ENCODE measurements around the gene RC3H2.
"Not testable (repeated sequence)": the region's sequence is repeated elsewhere in the genome, so short reads cannot be mapped to it uniquely, and the experiment has no call there.

The RC3H2 gene

DNA sequence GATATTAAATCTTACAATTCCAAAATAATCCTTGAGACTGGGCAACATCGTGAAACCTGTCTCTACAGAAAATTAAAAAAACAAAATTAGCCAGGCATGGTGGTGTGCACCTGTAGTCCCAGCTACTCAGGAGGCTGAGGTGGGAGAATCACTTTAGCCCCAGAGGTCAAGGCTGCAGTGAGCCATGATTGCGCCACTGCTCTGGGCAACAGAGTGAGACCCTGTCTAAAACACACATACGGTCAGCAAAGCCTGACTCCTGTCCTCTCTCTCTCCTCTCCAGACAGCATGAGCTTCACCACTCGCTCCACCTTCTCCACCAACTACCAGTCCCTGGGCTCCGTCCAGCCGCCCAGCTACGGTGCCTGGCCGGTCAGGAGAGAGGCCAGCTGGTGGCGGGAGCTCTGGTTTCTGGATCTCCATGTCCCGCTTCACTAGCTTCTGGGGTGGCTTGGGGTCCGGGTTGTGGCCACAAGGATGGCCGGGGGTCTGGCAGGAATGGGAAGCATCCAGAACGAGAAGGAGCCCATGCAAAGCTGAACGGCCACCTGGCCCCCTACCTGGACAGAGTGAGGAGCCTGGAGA is 67.8 kb downstream of the RC3H2 start:
- DNase-seq: no peak

- peak; percentile 40 to 47 for DNase-seq
Measured at GRCh38 chr9:122835313-122835731, 69.8 kb downstream of the RC3H2 start.

- DNase-seq: no peak
Measured at GRCh38 chr9:122832194-122832593, 73.0 kb downstream of the RC3H2 start.

DNA sequence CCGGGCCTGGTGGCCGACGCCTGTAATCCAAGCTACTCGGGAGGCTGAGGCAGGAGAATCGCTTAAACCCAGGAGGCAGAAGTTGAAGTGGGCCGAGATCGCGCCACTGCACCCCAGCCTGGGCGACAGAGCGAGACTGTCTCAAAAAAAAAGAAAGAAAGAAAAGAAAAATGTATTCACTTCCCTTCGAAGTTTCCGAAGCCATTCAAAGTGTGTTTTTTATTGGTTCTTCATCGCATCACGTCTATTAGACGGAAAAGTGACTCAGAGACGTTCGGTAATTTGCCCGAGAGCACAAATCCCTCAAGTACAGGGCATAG is 76.2 kb downstream of the RC3H2 start:
- not testable (repeated sequence) for DNase-seq

DNA sequence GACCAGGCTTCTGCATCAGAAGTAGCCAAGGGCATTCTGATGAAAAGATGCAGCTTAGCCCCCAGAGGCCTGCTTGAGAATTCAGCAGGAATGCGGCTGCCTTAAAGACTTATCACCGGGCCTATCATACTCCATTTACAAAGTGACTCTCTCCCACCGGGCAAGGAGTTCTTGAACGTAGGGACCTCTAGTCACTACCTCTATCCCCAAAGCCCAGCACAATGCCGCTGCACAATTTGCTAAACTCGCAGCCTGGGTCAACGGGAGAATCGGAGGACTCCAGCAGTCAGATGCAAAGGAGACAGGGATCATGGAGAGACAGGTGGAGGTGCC is 77.4 kb downstream of the RC3H2 start:
- DNase-seq: no peak

DNA sequence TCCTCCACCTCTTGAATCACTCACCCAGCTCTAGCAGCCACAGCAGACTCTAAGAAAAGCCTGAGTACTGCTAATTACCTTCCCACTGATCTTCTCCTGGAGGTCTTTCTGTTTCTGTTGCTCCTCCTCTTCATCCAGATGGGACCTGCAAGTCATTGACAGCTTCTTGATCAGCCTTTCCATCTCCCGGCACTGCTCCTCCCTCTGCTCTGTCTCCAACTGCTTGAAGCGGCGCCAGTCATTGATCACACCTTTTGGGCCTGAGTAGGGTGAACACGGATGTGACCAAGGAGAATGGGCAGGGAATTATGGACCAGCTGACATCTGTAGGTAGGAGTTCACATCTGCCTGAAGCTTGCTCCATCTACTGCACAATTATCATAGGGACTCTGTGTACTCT is 82.2 kb downstream of the RC3H2 start:
- peak in 1 of 2 experiments; percentile 7 for DNase-seq

GRCh38 chr9:122822056-122822455 is 83.1 kb downstream of the RC3H2 start:
- no peak for DNase-seq

- peak in 1 of 2 experiments; percentile 8 for DNase-seq
Measured at GRCh38 chr9:122821278-122821943, 83.7 kb downstream of the RC3H2 start.

GRCh38 chr9:122820490-122820845 is 84.7 kb downstream of the RC3H2 start:
- peak in 1 of 2 experiments; percentile 10 for DNase-seq

DNA sequence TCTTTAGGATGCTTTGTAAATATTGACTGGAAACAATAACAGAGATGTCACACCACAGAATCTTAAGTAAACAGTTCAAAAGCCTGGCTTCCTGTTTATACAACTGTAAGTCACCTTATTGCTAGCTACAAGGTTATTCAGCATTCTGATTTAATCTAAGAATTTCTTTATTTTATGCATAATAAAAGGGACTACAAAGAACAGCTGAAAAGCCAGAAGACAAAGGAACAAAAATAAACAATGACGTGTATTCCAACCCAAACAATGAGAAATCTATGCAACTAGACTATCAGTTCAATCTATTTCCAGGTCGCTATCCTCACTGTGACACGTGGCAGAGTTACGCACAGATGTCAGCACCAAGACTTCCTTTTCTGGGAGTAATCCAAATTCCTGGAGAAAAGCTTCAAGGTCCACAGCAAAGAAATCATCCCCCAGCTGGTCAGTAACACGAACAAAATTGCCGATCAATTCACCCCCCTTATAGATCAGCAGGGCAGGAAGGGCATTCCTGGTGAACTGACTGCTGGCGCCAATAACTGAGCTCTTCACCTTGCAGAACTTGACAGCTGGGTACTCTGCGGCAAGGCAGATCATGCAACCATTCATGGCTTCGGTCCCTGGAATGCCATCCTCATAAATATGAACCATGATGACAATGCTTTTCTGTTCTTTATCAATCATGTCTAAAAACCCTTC is 85.2 kb downstream of the RC3H2 start:
- peak in 1 of 2 experiments; percentile 6 for DNase-seq

GRCh38 chr9:122819326-122819725 is 85.8 kb downstream of the RC3H2 start:
- no peak for DNase-seq

DNA sequence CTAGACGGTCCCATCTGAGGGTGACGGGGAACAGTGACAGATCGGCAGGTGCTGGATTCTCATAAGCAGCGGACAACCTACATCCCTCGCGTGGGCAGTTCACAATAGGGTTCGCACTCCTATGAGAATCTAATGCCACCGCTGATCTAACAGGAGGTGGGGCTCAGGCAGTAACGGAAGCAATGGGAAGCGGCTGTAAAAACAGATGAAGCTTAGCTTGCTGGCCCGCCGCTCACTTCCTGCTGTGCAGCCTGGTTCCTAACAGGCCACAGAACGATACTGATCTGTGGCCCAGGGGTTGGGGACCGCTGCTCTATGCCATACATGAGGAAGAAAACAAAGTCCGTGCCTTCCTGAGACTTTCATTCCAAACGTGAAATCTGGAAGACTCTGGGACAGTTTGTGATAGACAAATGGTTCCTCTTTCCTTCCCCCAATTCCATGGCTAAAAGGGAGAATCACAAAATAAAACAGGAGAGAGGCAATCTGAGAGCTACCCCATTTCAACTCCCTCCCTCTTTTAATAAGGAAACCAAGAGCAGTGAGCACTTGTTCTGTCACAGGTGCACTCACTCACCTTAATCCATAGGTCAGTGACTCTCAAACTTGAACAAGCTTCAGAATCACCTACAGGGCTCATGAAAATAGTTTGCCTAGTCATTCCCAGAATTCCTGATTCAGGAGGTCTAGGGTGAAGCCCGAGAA is 88.8 kb downstream of the RC3H2 start:
- DNase-seq: peak; percentile 41 to 57

- no peak for DNase-seq
Measured at GRCh38 chr9:122815544-122815943, 89.6 kb downstream of the RC3H2 start.

GRCh38 chr9:122814545-122814944 is 90.6 kb downstream of the RC3H2 start:
- DNase-seq: no peak

- DNase-seq: no peak
Measured at GRCh38 chr9:122812736-122813135, 92.4 kb downstream of the RC3H2 start.

DNA sequence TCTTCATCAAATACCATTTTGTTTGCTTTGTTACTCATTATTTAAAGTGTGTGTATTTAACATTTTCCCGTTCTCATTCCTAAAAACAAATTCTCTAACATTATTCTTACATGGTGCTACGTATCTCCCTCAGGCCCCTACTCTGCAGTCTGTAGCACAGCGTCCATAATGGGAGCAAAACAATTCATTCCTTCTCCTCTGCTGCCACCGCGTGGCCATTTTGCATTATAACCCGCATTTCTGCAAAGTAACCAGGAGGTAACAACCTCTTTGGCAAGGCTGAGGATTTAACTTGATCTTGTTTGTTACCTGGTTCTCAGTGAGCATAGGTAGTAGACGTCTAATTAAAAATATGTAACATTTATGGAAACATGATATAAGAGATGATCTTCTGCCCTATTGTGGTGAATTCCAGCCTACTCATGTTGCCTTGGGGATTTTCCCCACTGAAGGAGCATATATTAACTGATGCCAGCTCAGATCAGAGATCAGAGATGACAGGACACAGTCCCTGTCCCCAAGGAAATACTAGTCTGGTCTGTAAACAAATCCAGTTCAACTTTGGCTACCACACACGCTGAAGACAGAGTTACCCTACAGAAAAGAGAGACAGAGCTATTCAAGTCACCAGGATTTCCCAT is 94.7 kb downstream of the RC3H2 start:
- DNase-seq: peak; percentile 80 to 83

DNA sequence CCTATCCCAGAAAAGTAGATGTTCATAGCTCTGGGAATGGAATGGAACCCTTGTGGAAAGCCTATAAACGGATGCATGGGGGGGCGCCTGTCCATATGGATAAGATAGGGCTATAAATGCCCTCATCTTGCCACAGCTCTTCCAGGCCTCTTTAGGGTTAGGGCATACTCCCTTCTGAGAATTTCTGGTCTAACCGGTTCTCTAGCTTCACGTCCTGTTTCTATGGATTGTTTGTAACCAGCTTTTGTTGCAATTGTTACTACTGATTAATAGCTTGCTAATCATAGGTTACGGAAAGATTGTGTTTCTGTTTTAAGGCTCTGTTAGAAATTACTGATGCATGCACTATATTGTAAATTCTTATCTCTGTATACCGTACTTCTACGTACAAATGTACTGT is 95.9 kb downstream of the RC3H2 start:
- DNase-seq: not testable (repeated sequence)

GRCh38 chr9:122808141-122808540 is 97.0 kb downstream of the RC3H2 start:
- DNase-seq: no peak

GRCh38 chr9:122807271-122807900 is 97.8 kb downstream of the RC3H2 start:
- peak; percentile 70 to 75 for DNase-seq

GRCh38 chr9:122806661-122807060 is 98.5 kb downstream of the RC3H2 start:
- peak; percentile 51 to 53 for DNase-seq

- no peak for DNase-seq
Measured at GRCh38 chr9:122800066-122801060, 104.8 kb downstream of the RC3H2 start, which contains the start of gene OR1K1. TSS of gene OR1K1 (plus strand) at chr9:122800123. CDS start at chr9:122800123, 0 bp downstream.
